Cardiac fibroblast (primary cell): ENCODE measurements around the gene ANO2.

Experiments
- DNase-seq, 2 donors: peaks; one replicate each; pipeline versions ENCODE4 v3.0.0 to v3.0.0-alpha.2; 2010; ENCODE audit warnings: low read depth in 2 of 2
- H3K4me3 ChIP-seq, 2 donors: replicated peaks in 1 of 2; 1 replicate in 1 of 2; 2 replicates in 1 of 2; pipeline ENCODE4 v1.5.1; 2011; ENCODE audit warnings: low read depth in 2 of 2, low read length in 2 of 2, mild to moderate bottlenecking in 2 of 2, moderate library complexity in 1 of 2
- CTCF ChIP-seq: IDR thresholded peaks from one replicate; pipeline ENCODE4 v1.5.1; 2011; ENCODE audit warnings: low read depth, mild to moderate bottlenecking, low read length, inconsistent platforms

ANO2 gene

GRCh38 chr12:5905757-5906156 is 39.3 kb downstream of the ANO2 start:
- no peak overlapping the region for H3K4me3 ChIP-seq
- no peak for DNase-seq
- no peak for TF ChIP-seq CTCF

- H3K4me3 ChIP-seq: no peak overlapping the region
- no peak for DNase-seq
- no peak for TF ChIP-seq CTCF
These were observed 40.1 kb downstream of the ANO2 start for GRCh38 chr12:5904969-5905368.

- no peak for TF ChIP-seq CTCF
- no peak overlapping the region for H3K4me3 ChIP-seq
- no peak for DNase-seq
These were observed 40.6 kb downstream of the ANO2 start for GRCh38 chr12:5904441-5904840.

GRCh38 chr12:5902736-5903135 is 42.3 kb downstream of the ANO2 start:
- no peak overlapping the region for H3K4me3 ChIP-seq
- no peak for DNase-seq
- TF ChIP-seq CTCF: no peak

- no peak for TF ChIP-seq CTCF
- no peak overlapping the region for H3K4me3 ChIP-seq
- no peak for DNase-seq
These were observed 43.6 kb downstream of the ANO2 start for GRCh38 chr12:5901416-5901815.

- no peak for TF ChIP-seq CTCF
- DNase-seq: no peak
- no peak overlapping the region for H3K4me3 ChIP-seq
These were observed 44.4 kb downstream of the ANO2 start for GRCh38 chr12:5900533-5901205.

- no peak for TF ChIP-seq CTCF
- H3K4me3 ChIP-seq: no peak overlapping the region
- no peak for DNase-seq
These were observed 45.0 kb downstream of the ANO2 start for GRCh38 chr12:5900076-5900475.
